ENCODE measurements around the gene DNAH10.

The DNAH10 gene

DNA sequence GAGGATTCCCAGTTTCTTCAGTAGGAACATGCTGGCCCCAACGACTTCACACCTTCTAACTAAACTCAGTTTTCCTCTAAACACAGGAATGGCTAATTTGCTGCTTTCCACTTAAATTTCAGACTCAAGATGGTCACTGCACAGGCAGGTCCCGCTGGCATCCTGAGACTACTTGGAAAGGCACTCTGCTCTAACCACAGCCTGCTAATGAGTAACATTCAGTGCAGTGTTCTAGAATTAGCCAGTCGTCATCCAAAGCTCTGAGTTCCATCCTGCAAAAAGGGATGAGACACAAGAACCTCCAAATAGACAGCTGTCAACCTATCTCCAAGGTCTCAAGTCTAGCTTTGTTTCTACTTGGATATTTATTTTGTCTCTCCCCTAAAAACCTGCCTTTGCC is 204.5 kb downstream of the DNAH10 start:
- Histone ChIP-seq H3K4me1 (ENCODE audit: insufficient read depth, insufficient read length) (no peaks in the 10 kb centered on the region), H3K36me3 (ENCODE audit: insufficient read depth, insufficient read length, low read length) (no peaks in the 10 kb centered on the region), H3K9me3 (ENCODE audit: insufficient read depth, low read length) (no peaks in the 10 kb centered on the region), H3K4me3 (ENCODE audit: insufficient read length, low read depth) (no peak overlapping the region), H3K9ac (ENCODE audit: insufficient read length, low read depth) (no peak overlapping the region), H3K27me3 (ENCODE audit: insufficient read depth, insufficient read length) (peaks cover 100% of the 10 kb centered on the region)
- no peak for DNase-seq (ENCODE audit: low read depth, low spot score)
- TF ChIP-seq ZNF274 (IDR thresholded peaks at IDR 0.05; ENCODE audit: low read depth, low read length) (no peak), SUZ12 (IDR thresholded peaks at IDR 0.05; ENCODE audit: extremely low read depth, insufficient read depth, insufficient read length) (no peak), YY1 (IDR thresholded peaks at IDR 0.05; ENCODE audit: insufficient read depth, insufficient read length) (no peak)

DNA sequence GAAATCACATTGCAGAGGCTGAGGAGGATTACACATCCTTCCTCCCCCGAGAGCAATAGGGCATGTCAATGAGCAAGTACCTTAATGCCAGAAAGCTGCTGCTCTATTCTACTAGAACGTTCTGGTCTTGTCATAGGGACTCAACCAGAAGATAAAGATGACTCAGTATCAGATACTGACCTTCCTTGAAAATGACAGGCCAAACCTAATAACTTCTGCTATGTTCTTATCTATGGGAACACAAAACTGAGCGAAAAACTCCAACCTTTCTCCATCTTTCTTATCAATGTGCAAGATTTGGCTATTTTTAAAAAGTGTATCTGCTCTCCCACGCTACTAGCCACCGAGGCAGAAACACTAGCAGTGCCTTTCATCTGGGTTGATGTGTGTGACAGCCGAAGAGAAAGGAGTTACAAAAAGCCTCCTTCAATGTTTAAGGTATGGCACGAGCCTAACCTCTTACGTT is 205.1 kb downstream of the DNAH10 start:
- TF ChIP-seq ZNF274 (IDR thresholded peaks at IDR 0.05; ENCODE audit: low read depth, low read length) (no peak), YY1 (IDR thresholded peaks at IDR 0.05; ENCODE audit: insufficient read depth, insufficient read length) (no peak), SUZ12 (IDR thresholded peaks at IDR 0.05; ENCODE audit: extremely low read depth, insufficient read depth, insufficient read length) (no peak)

DNA sequence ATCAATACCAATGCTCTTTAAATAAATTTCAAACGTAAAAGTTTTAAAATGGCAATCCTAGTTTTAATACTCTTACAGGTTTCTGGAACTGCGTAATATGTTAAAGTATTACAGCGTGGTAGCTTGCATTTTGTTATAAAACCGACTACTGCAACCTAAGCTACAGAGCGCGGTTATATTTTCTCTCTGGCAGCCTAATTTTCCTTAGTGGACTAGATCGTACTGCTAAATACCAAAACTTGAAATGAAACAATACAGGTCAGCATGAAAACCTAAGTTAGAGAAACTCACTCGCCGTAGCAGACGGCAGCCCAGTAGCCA is 209.3 kb downstream of the DNAH10 start:
- TF ChIP-seq YY1 (IDR thresholded peaks at IDR 0.05; ENCODE audit: insufficient read depth, insufficient read length) (no peak), SUZ12 (IDR thresholded peaks at IDR 0.05; ENCODE audit: extremely low read depth, insufficient read depth, insufficient read length) (no peak), ZNF274 (IDR thresholded peaks at IDR 0.05; ENCODE audit: low read depth, low read length) (no peak)
- H3K36me3 ChIP-seq (ENCODE audit: insufficient read depth, insufficient read length, low read length): peaks cover 19% of the 10 kb centered on the region
- H3K9me3 ChIP-seq (ENCODE audit: insufficient read depth, low read length): no peaks in the 10 kb centered on the region
- peaks cover 72% of the 10 kb centered on the region for H3K27me3 ChIP-seq (ENCODE audit: insufficient read depth, insufficient read length)
- H3K4me3 ChIP-seq (ENCODE audit: insufficient read length, low read depth): no peak overlapping the region
- H3K9ac ChIP-seq (ENCODE audit: insufficient read length, low read depth): no peak overlapping the region
- no peaks in the 10 kb centered on the region for H3K4me1 ChIP-seq (ENCODE audit: insufficient read depth, insufficient read length)
- DNase-seq (ENCODE audit: low read depth, low spot score): no peak

More for the DNA sequence above, 205.1 kb downstream of the DNAH10 start:
- H3K9ac ChIP-seq (ENCODE audit: insufficient read length, low read depth): no peak overlapping the region
- no peaks in the 10 kb centered on the region for H3K4me1 ChIP-seq (ENCODE audit: insufficient read depth, insufficient read length)
- no peaks in the 10 kb centered on the region for H3K9me3 ChIP-seq (ENCODE audit: insufficient read depth, low read length)
- peaks cover 95% of the 10 kb centered on the region for H3K27me3 ChIP-seq (ENCODE audit: insufficient read depth, insufficient read length)
- no peak overlapping the region for H3K4me3 ChIP-seq (ENCODE audit: insufficient read length, low read depth)
- no peak for DNase-seq (ENCODE audit: low read depth, low spot score)
- H3K36me3 ChIP-seq (ENCODE audit: insufficient read depth, insufficient read length, low read length): no peaks in the 10 kb centered on the region

DNA sequence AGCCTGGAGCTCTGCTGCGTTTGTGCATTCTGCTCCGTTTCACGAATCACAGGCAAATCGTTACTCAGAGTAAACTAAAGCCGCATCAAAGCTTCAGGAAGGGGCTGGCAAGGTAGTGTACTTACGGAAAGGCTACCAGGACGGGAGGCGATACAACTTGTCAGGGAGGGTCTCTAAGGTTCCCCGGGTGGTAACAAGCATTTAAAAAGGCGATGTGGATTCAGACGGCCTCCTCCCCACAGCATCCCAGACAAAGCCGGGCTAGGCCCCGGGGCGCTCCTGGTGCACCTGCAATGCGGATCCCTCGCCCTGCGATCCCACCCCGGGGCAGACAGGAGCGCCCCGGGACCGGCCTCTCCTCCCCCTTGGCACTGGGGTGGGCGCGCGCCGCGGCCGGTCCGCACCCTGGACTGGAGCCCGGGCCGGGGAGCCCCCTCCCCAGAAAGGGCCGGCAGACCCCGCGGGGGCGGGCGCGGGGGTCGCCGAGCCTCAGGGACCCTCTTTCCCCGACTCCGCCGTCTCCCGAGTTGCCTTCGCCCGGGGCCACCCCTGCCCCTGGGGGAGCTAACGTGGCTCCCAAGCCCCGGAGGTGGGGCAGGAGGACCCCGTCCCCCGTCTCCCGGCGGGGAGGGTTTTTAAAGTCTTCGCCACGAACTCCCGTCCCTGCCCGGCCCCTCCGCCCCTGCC is 209.8 kb downstream of the DNAH10 start:
- Histone ChIP-seq H3K9me3 (ENCODE audit: insufficient read depth, low read length) (no peaks in the 10 kb centered on the region), H3K4me3 (ENCODE audit: insufficient read length, low read depth) (peak overlapping the region; percentile 38), H3K9ac (ENCODE audit: insufficient read length, low read depth) (peak overlapping the region; percentile 6), H3K36me3 (ENCODE audit: insufficient read depth, insufficient read length, low read length) (peaks cover 24% of the 10 kb centered on the region), H3K4me1 (ENCODE audit: insufficient read depth, insufficient read length) (no peaks in the 10 kb centered on the region), H3K27me3 (ENCODE audit: insufficient read depth, insufficient read length) (peaks cover 68% of the 10 kb centered on the region)
- DNase-seq (ENCODE audit: low read depth, low spot score): peak; percentile 90
- TF ChIP-seq SUZ12 (IDR thresholded peaks at IDR 0.05; ENCODE audit: extremely low read depth, insufficient read depth, insufficient read length): no peak
- TF ChIP-seq ZNF274 (IDR thresholded peaks at IDR 0.05; ENCODE audit: low read depth, low read length): no peak
- TF ChIP-seq YY1 (IDR thresholded peaks at IDR 0.05; ENCODE audit: insufficient read depth, insufficient read length): no peak

DNA sequence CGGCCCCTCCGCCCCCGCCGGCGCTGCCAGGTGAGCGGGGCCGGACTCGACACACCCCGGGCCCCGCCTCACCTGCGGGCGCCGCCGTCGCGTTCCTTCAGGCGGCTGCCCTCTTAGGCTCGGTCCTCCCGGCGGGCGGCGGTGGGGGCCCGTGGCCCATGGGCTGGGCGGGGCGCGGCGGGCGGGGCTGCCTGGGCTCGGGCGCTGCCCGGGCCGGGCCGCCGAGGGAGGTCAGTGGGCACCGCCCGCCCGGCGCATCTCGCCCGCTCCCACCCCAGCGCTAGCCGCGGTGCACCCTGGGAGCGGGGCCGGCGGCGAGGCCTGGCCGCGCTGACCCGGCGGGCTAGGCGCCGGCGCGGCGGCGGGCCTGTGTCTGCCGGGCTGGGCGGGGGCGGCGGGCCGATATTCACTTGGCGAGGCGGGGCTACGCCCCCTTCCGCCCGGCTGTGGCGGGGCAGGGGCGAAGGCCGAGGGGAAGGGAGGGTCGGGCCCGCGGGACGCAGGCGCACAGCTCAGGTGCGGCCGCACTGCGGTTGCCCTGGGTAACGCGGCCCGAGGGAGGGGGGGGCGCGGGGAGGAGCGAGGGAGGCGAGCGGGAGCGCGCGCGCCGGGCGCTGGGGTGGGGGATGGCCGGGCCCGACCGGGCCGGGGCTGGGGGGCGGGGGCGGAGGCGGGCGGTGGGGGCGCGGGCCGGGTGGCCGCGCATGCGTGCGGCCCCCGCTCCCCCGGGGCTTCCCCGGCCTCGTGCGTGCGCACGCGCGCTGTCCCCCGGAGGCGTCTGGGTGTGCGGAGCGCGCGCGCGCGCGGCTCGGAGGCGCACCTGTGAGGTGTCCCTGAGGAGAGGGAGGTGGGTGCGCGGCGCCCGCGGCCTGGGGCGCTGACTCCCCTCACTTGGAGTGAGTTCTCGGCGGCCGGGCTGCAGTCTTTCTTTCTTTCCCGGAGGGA is 210.6 kb downstream of the DNAH10 start, which contains the start of the genes CCDC92 and ZNF664:
CCDC92 (minus strand) TSS at position 375 of the 945 bp plus-strand sequence. CDS start 28,526 bp downstream, outside the sequence.
ZNF664 (plus strand) TSS at position 759 of the 945 bp plus-strand sequence. CDS start 38,930 bp downstream, outside the sequence.
- peak; percentile 92 for DNase-seq (ENCODE audit: low read depth, low spot score)
- Histone ChIP-seq H3K4me3 (ENCODE audit: insufficient read length, low read depth) (peak within 1 kb of the TSS; percentile 81), H3K9me3 (ENCODE audit: insufficient read depth, low read length) (no peaks in the 10 kb centered on the region), H3K36me3 (ENCODE audit: insufficient read depth, insufficient read length, low read length) (peaks cover 32% of the 10 kb centered on the region), H3K4me1 (ENCODE audit: insufficient read depth, insufficient read length) (no peaks in the 10 kb centered on the region), H3K27me3 (ENCODE audit: insufficient read depth, insufficient read length) (peaks cover 60% of the 10 kb centered on the region), H3K9ac (ENCODE audit: insufficient read length, low read depth) (peak within 1 kb of the TSS; percentile 87)
- TF ChIP-seq SUZ12 (IDR thresholded peaks at IDR 0.05; ENCODE audit: extremely low read depth, insufficient read depth, insufficient read length) (no peak), YY1 (IDR thresholded peaks at IDR 0.05; ENCODE audit: insufficient read depth, insufficient read length) (no peak), ZNF274 (IDR thresholded peaks at IDR 0.05; ENCODE audit: low read depth, low read length) (no peak)

DNA sequence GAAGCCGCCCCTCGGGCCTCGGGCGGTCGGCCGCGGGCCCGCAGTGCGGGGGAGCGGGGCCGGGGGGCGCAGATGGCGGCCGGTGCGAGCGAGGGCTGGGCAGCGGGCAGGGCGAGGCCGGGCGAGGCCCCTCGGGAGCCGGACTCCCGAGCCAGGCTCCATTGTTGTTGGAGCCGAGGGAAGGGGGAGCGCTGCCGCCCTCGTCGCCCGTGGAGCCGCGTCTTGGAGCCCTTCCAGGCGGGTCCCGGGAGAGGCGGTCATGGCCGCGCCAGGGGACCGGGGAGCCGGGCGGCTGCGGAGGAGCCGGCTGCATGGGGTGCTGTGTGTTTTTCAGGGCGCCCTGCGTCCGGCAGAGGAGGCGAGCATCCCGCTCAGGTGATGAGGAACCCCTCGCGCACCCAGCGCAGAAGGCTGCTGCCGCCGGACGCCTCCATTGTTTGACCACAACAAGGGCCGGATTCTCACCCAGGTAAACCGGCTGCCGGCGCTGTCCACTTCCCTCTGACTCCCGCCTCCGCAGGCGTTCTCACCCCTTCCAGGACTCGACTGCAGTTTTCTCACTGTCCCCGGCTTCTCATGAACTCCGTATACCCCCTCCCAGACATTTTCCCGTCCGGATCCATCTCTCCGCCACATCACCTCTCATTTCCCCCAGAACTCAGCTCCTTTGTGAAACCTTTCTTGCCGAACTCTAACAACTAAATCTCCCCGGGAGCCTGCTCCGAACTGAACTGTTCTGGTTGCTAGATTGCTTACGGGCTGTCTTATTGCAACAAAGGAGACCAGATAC is 211.6 kb downstream of the DNAH10 start:
- H3K4me1 ChIP-seq (ENCODE audit: insufficient read depth, insufficient read length): no peaks in the 10 kb centered on the region
- H3K9ac ChIP-seq (ENCODE audit: insufficient read length, low read depth): peak overlapping the region; percentile 87
- peak overlapping the region; percentile 81 for H3K4me3 ChIP-seq (ENCODE audit: insufficient read length, low read depth)
- peaks cover 41% of the 10 kb centered on the region for H3K36me3 ChIP-seq (ENCODE audit: insufficient read depth, insufficient read length, low read length)
- H3K27me3 ChIP-seq (ENCODE audit: insufficient read depth, insufficient read length): peaks cover 50% of the 10 kb centered on the region
- no peaks in the 10 kb centered on the region for H3K9me3 ChIP-seq (ENCODE audit: insufficient read depth, low read length)
- TF ChIP-seq SUZ12 (IDR thresholded peaks at IDR 0.05; ENCODE audit: extremely low read depth, insufficient read depth, insufficient read length) (peak; percentile 11), ZNF274 (IDR thresholded peaks at IDR 0.05; ENCODE audit: low read depth, low read length) (no peak)
- DNase-seq (ENCODE audit: low read depth, low spot score): no peak
